Measurements from ENCODE around the gene GAL3ST2.

Gene GAL3ST2

GRCh38 chr2:241767464-241768250 is 9.0 kb upstream of the GAL3ST2 start:
- Mint-ChIP-seq H3K4me3 (no peak overlapping the region), H3K9me3 (no peaks in the 10 kb centered on the region), H3K36me3 (ENCODE audit: low read depth) (peaks cover 4% of the 10 kb centered on the region), H3K27ac (no peak overlapping the region), H3K4me1 (peaks cover 50% of the 10 kb centered on the region), H3K27me3 (ENCODE audit: low read depth, poor library complexity) (no peaks in the 10 kb centered on the region)
- DNase-seq, result no peak
- TF ChIP-seq CTCF (IDR thresholded peaks at IDR 0.05), result no peak

- H3K36me3 Mint-ChIP-seq (ENCODE audit: low read depth), result no peaks in the 10 kb centered on the region
- H3K9me3 Mint-ChIP-seq, result no peaks in the 10 kb centered on the region
- no peak for TF ChIP-seq CTCF (IDR thresholded peaks at IDR 0.05)
- no peak for DNase-seq
- no peak overlapping the region for H3K27ac Mint-ChIP-seq
- H3K4me3 Mint-ChIP-seq, result no peak overlapping the region
- no peaks in the 10 kb centered on the region for H3K27me3 Mint-ChIP-seq (ENCODE audit: low read depth, poor library complexity)
- H3K4me1 Mint-ChIP-seq, result peaks cover 50% of the 10 kb centered on the region
Measured at GRCh38 chr2:241768251-241768711, 8.3 kb upstream of the GAL3ST2 start.

- Mint-ChIP-seq H3K27ac (no peak overlapping the region), H3K9me3 (no peaks in the 10 kb centered on the region), H3K4me1 (peaks cover 44% of the 10 kb centered on the region), H3K27me3 (ENCODE audit: low read depth, poor library complexity) (no peaks in the 10 kb centered on the region), H3K36me3 (ENCODE audit: low read depth) (no peaks in the 10 kb centered on the region), H3K4me3 (no peak overlapping the region)
- TF ChIP-seq CTCF (IDR thresholded peaks at IDR 0.05), result no peak
- no peak for DNase-seq
Measured at GRCh38 chr2:241768850-241769249, 7.8 kb upstream of the GAL3ST2 start.

GRCh38 chr2:241769819-241770184 is 6.8 kb upstream of the GAL3ST2 start:
- Mint-ChIP-seq H3K4me3 (no peak overlapping the region), H3K9me3 (no peaks in the 10 kb centered on the region), H3K36me3 (ENCODE audit: low read depth) (no peaks in the 10 kb centered on the region), H3K27ac (no peak overlapping the region), H3K27me3 (ENCODE audit: low read depth, poor library complexity) (no peaks in the 10 kb centered on the region), H3K4me1 (peaks cover 38% of the 10 kb centered on the region)
- TF ChIP-seq CTCF (IDR thresholded peaks at IDR 0.05), result no peak
- DNase-seq, result no peak

GRCh38 chr2:241770185-241770935 is 6.3 kb upstream of the GAL3ST2 start:
- no peaks in the 10 kb centered on the region for H3K36me3 Mint-ChIP-seq (ENCODE audit: low read depth)
- peaks cover 40% of the 10 kb centered on the region for H3K4me1 Mint-ChIP-seq
- H3K27me3 Mint-ChIP-seq (ENCODE audit: low read depth, poor library complexity), result no peaks in the 10 kb centered on the region
- no peaks in the 10 kb centered on the region for H3K9me3 Mint-ChIP-seq
- H3K27ac Mint-ChIP-seq, result peak overlapping the region; percentile 90
- DNase-seq, result peak; percentile 33
- no peak for TF ChIP-seq CTCF (IDR thresholded peaks at IDR 0.05)
- no peak overlapping the region for H3K4me3 Mint-ChIP-seq
